GM12891 (cell line): Measurements from ENCODE around the gene SLC9A9.

Experiments
- POLR2A ChIP-seq: IDR thresholded peaks from 2 replicates; pipeline ENCODE4 v1.6.1; 2011; ENCODE audit warnings: low read depth, low read length, control low read depth
- POLR2AphosphoS5 ChIP-seq: IDR thresholded peaks from 2 replicates; pipeline ENCODE4 v1.6.1; 2011; ENCODE audit warnings: low read depth, low read length, control low read depth
- SPI1 ChIP-seq: IDR thresholded peaks from 2 replicates; pipeline ENCODE4 v1.6.1; 2011; ENCODE audit warnings: low read depth, low read length, control low read depth
- TAF1 ChIP-seq: IDR thresholded peaks from 2 replicates; pipeline ENCODE4 v1.6.1; 2011; ENCODE audit warnings: low read depth, low read length, control low read depth

DNA sequence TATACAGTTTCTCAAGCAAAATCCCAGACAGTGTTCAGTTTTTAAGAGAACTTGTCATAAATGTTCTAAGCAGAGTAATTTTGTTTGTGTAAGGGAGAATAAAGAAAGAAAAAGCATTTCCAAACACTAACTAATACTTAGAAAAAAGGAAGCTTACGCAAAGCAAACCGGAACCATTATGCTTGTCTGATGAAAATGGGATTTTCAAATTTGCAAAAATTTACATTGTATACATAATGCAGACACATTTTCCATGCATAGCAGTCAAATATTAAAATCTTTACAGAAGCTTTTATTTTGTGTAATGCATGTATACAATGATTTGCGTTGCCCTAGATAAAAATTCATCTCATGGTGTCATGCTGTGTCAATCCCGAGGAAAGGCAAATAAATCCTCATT, 229.0 kb downstream of the SLC9A9 start:
- TF ChIP-seq POLR2AphosphoS5 (no peak), POLR2A (no peak), SPI1 (no peak), TAF1 (no peak)
